Upper lobe of left lung (tissue), 6 donors: ENCODE measurements around the gene CHRNB1. TPM values are rescaled to one million over a fixed set of nuclear protein-coding genes. Genes with fewer than 3 reads are reported as not detected.
A peak's percentile ranks its signal among the peaks of the same experiment; 100 is the strongest.

ENCODE experiments used
- ATAC-seq, 2 donors: fragments of 200-7000 bp; cut with Tn5 transposase; one replicate each; pipeline ENCODE4 v1.9.1; 2022; ENCODE audit warnings: mild to moderate bottlenecking in 2 of 2, moderate library complexity in 2 of 2; ENCODE audit not compliant: low FRiP score in 2 of 2
- DNase-seq, 2 donors: peaks; one replicate each; pipeline ENCODE4 v3.0.0-alpha.2; 2019 to 2020
- H3K27ac ChIP-seq, 4 donors: fragments of 200-600 bp; sonication (generic); one replicate each; pipeline ENCODE4 v1.5.1; 2016 to 2019
- H3K27me3 ChIP-seq, 4 donors: fragments of 200-600 bp; sonication (generic); one replicate each; pipeline ENCODE4 v1.5.1; 2017 to 2019
- H3K36me3 ChIP-seq, 4 donors: fragments of 200-600 bp; sonication (generic); one replicate each; pipeline ENCODE4 v1.5.1; 2016 to 2019
- H3K4me1 ChIP-seq, 4 donors: fragments of 200-600 bp; sonication (generic); one replicate each; pipeline ENCODE4 v1.5.1; 2018 to 2019
- H3K4me3 ChIP-seq, 4 donors: fragments of 200-600 bp; sonication (generic); one replicate each; pipeline ENCODE4 v1.5.1; 2017 to 2019; ENCODE audit warnings: mild to moderate bottlenecking in 2 of 4, moderate library complexity in 1 of 4
- H3K9me3 ChIP-seq, 4 donors: fragments of 200-600 bp; sonication (generic); one replicate each; pipeline ENCODE4 v1.5.1; 2018 to 2019
- CTCF ChIP-seq, 6 experiments: fragments of 450-650 bp in 4 of 6; fragments of 200-600 bp in 2 of 6; sonication (generic) in 2 of 6; IDR thresholded peaks; one replicate each; pipeline ENCODE4 v1.5.1; 2016 to 2019; ENCODE audit warnings: antibody characterized with exemption in 6 of 6
- EP300 ChIP-seq, 4 donors: sonication (generic); formaldehyde crosslinking; IDR thresholded peaks; one replicate each; pipeline ENCODE4 v1.5.1; 2017; ENCODE audit warnings: antibody characterized with exemption in 4 of 4, control low read depth in 2 of 4
- POLR2A ChIP-seq, 4 donors: fragments of 450-650 bp; IDR thresholded peaks; one replicate each; pipeline ENCODE4 v1.5.1; 2016 to 2017; ENCODE audit warnings: antibody characterized with exemption in 4 of 4, mild to moderate bottlenecking in 2 of 4
- POLR2AphosphoS5 ChIP-seq, 2 donors: sonication (generic); formaldehyde crosslinking; IDR thresholded peaks; one replicate each; pipeline ENCODE4 v1.5.1; 2017; ENCODE audit warnings: antibody characterized with exemption in 2 of 2
- WGBS, 2 donors: methylation state at CpG; one replicate each; pipeline ENCODE4 v1.1.5; 2017 to 2018; 5-methylcytosine and 5-hydroxymethylcytosine counted together
- total RNA-seq, 6 donors: library from RNA; depleted of rRNA in 4 of 6; stranded (reverse); fragments of >200 nt in 4 of 6; gene quantifications; one replicate each; pipeline versions ENCODE4 v1.1.0 to v1.2.1, GENCODE V29; 2016 to 2021
- donor health status: DM: no; HTN: no; CAD: no; lungs with moderate emphysema.
- donor health status: DM: no; HTN: yes; CAD: no; lungs with severe emphysema.

CHRNB1 gene
- total RNA-seq, 6 donors from 2014 or later: 1.9 to 11.5 (median 7.0) TPM

GRCh38 chr17:7448461-7448860 lies 3.6 kb downstream of the CHRNB1 start:
- H3K27ac ChIP-seq: no peak overlapping the region
- 92 to 95% methylated on average over 7 of the region's 7 CpGs for WGBS, 2 donors
- H3K9me3 ChIP-seq: no peaks in the 10 kb centered on the region
- DNase-seq (no peak), ATAC-seq (no peak)
- peaks cover 0 to 15% (median 5%) of the 10 kb centered on the region in 4 donors for H3K27me3 ChIP-seq
- H3K4me1 ChIP-seq: peaks cover 17 to 23% (median 19%) of the 10 kb centered on the region in 4 donors
- H3K36me3 ChIP-seq: no peaks in the 10 kb centered on the region
- no peak overlapping the region for H3K4me3 ChIP-seq
- TF ChIP-seq POLR2AphosphoS5 (IDR thresholded peaks at IDR 0.05): no peak

GRCh38 chr17:7459961-7460545 lies 15.2 kb downstream of the CHRNB1 start:
- no peaks in the 10 kb centered on the region for H3K9me3 ChIP-seq
- TF ChIP-seq POLR2AphosphoS5 (IDR thresholded peaks at IDR 0.05) (no peak), CTCF (IDR thresholded peaks at IDR 0.05) (no peak), POLR2A (IDR thresholded peaks at IDR 0.05) (no peak), EP300 (IDR thresholded peaks at IDR 0.05) (no peak)
- H3K36me3 ChIP-seq: peaks cover 4 to 26% (median 22%) of the 10 kb centered on the region in 4 donors
- no peak overlapping the region for H3K27ac ChIP-seq
- no peak for DNase-seq
- WGBS, 2 donors: 77 to 89% methylated on average over 3 of the region's 3 CpGs
- H3K4me3 ChIP-seq: no peak overlapping the region
- H3K27me3 ChIP-seq: no peaks in the 10 kb centered on the region
- peaks cover 6 to 11% (median 9%) of the 10 kb centered on the region in 4 donors for H3K4me1 ChIP-seq
- no peak for ATAC-seq

- 93 to 96% methylated on average over 7 of the region's 7 CpGs for WGBS, 2 donors
- DNase-seq: no peak
- Histone ChIP-seq H3K9me3 (no peaks in the 10 kb centered on the region), H3K27me3 (no peaks in the 10 kb centered on the region), H3K36me3 (peaks cover 4 to 32% (median 27%) of the 10 kb centered on the region in 4 donors), H3K4me3 (no peak overlapping the region), H3K4me1 (peaks cover 9 to 14% (median 13%) of the 10 kb centered on the region in 4 donors), H3K27ac (peak overlapping the region in 1 of 4 donors; percentile 0)
- TF ChIP-seq CTCF (IDR thresholded peaks at IDR 0.05): no peak
- TF ChIP-seq POLR2A (IDR thresholded peaks at IDR 0.05): no peak
- TF ChIP-seq EP300 (IDR thresholded peaks at IDR 0.05): no peak
- no peak for TF ChIP-seq POLR2AphosphoS5 (IDR thresholded peaks at IDR 0.05)
- ATAC-seq: no peak
Measured at GRCh38 chr17:7460850-7461660, 16.2 kb downstream of the CHRNB1 start.

- 92 to 95% methylated on average over 29 to 35 of the region's 44 CpGs for WGBS, 2 donors
- H3K27me3 ChIP-seq: no peaks in the 10 kb centered on the region
- H3K27ac ChIP-seq: no peak overlapping the region
- ATAC-seq: no peak
- no peaks in the 10 kb centered on the region for H3K9me3 ChIP-seq
- no peak overlapping the region for H3K4me3 ChIP-seq
- DNase-seq: peak in 1 of 2 donors; percentile 80
- peaks cover 18 to 23% (median 20%) of the 10 kb centered on the region in 4 donors for H3K4me1 ChIP-seq
- peaks cover 4 to 40% (median 31%) of the 10 kb centered on the region in 4 donors for H3K36me3 ChIP-seq
- TF ChIP-seq POLR2AphosphoS5 (IDR thresholded peaks at IDR 0.05) (no peak), CTCF (IDR thresholded peaks at IDR 0.05) (no peak), POLR2A (IDR thresholded peaks at IDR 0.05) (no peak), EP300 (IDR thresholded peaks at IDR 0.05) (no peak)
Measured at GRCh38 chr17:7462474-7463371, 17.9 kb downstream of the CHRNB1 start.
